ENCODE results near the gene SCAF1. TPM values are rescaled to one million over a fixed set of nuclear protein-coding genes. Genes with fewer than 3 reads are reported as not detected.
A peak's percentile ranks its signal among the peaks of the same experiment; 100 is the strongest.

SCAF1 gene
- total RNA-seq, 1 donor from 2014 or later: 67.9 TPM

DNA sequence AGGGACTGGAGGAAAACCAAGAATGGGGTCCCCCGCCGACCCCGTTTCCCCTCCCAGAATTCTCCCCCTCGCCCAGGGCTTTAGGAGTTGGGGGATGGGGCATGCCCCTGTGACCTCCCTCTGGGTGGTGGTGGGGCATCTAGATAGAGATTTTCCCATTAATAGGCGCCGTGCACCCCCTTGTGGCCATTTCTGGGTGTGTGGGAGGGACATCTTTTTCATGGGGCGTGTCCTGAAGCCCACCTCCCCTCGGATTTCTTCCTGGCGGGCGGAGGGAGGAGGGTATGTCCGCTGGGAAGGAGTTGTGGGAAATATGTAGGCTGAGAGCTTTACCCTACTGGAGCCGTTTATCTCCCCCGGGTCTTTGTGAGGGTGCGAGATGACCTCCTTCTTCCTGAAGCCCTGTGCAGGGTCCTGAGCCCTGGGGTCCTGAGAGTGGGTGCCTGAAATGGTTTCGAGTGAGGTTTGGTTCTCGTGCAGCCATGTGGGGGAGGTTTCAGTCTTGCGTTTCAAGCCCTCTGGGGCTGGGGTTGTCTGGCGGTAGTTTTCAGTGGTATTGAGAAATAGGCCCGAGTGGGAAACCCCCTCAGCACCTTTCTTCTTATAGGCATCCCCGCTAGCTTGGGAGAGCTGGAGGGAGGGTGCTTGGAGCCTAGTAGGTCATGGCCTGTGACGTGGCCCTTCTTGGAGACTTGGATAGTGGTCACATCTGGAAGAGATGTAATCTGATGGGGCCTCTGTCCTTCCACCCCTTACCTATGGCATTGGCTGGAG, 36.1 kb downstream of the SCAF1 start:
- Histone ChIP-seq H3K4me3 (peak overlapping the region; percentile 99), H3K27me3 (no peaks in the 10 kb centered on the region), H3K9me3 (no peaks in the 10 kb centered on the region), H3K27ac (peak overlapping the region; percentile 97), H3K36me3 (peaks cover 21% of the 10 kb centered on the region), H3K4me1 (peaks cover 33% of the 10 kb centered on the region)
- intact Hi-C loops (cut with DNase I): no loop called here
- peak; percentile 4 for ATAC-seq
- peak; percentile 84 for DNase-seq
- TF ChIP-seq, protein P1, sequence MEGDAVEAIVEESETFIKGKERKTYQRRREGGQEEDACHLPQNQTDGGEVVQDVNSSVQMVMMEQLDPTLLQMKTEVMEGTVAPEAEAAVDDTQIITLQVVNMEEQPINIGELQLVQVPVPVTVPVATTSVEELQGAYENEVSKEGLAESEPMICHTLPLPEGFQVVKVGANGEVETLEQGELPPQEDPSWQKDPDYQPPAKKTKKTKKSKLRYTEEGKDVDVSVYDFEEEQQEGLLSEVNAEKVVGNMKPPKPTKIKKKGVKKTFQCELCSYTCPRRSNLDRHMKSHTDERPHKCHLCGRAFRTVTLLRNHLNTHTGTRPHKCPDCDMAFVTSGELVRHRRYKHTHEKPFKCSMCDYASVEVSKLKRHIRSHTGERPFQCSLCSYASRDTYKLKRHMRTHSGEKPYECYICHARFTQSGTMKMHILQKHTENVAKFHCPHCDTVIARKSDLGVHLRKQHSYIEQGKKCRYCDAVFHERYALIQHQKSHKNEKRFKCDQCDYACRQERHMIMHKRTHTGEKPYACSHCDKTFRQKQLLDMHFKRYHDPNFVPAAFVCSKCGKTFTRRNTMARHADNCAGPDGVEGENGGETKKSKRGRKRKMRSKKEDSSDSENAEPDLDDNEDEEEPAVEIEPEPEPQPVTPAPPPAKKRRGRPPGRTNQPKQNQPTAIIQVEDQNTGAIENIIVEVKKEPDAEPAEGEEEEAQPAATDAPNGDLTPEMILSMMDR (IDR thresholded peaks at IDR 0.05): peak; percentile 66

GRCh38 chr19:49678985-49679770, 37.2 kb downstream of the SCAF1 start:
- Histone ChIP-seq H3K27me3 (no peaks in the 10 kb centered on the region), H3K9me3 (no peaks in the 10 kb centered on the region), H3K4me3 (no peak overlapping the region), H3K27ac (no peak overlapping the region), H3K4me1 (peaks cover 33% of the 10 kb centered on the region), H3K36me3 (peaks cover 31% of the 10 kb centered on the region)
- TF ChIP-seq, protein P1 (IDR thresholded peaks at IDR 0.05): no peak
- intact Hi-C loops (cut with DNase I): no loop called here
- DNase-seq (no peak), ATAC-seq (no peak)

DNA sequence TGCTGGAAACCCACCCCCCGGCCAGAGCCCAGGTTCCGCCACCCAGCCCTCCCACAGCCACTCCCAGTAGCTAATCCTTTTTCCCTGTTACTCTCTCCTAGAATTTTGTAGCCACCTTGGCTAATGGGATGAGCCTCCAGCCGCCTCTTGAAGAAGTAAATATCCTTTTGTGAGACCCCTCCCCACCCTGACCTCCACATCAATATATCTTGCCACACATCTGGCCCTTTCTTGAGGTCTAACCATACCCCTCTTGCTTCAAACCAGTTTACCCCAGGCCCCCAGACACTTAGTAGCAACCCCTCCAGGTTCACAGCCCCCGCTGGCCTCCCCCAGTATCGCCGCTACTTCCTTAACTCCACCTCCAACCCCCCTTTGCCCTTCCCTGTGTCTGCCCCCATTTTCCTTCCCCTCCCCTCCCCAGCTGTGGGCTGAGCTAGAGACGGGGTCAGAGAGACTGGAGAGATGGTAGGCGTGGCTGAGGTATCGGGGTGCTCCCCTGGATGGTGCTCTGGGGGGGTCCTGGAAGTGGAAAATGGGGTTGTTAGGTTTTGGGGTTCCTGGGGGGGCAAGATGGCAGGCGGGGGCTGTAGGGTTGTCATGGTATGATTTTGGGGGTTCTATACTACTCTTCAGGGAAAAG, 37.9 kb downstream of the SCAF1 start:
- Histone ChIP-seq H3K36me3 (peaks cover 38% of the 10 kb centered on the region), H3K4me1 (peaks cover 33% of the 10 kb centered on the region), H3K27me3 (no peaks in the 10 kb centered on the region), H3K4me3 (no peak overlapping the region), H3K27ac (peak overlapping the region; percentile 47), H3K9me3 (no peaks in the 10 kb centered on the region)
- intact Hi-C loops (cut with DNase I): no loop called here
- TF ChIP-seq, protein P1 (IDR thresholded peaks at IDR 0.05): no peak
- ATAC-seq (no peak), DNase-seq (no peak)

GRCh38 chr19:49680421-49681351, 38.7 kb downstream of the SCAF1 start:
- DNase-seq (peak; percentile 95), ATAC-seq (peak; percentile 59)
- Histone ChIP-seq H3K4me3 (no peak overlapping the region), H3K27me3 (no peaks in the 10 kb centered on the region), H3K9me3 (no peaks in the 10 kb centered on the region), H3K36me3 (peaks cover 46% of the 10 kb centered on the region), H3K27ac (peak overlapping the region; percentile 47), H3K4me1 (peaks cover 33% of the 10 kb centered on the region)
- TF ChIP-seq, protein P1 (IDR thresholded peaks at IDR 0.05): peak; percentile 99
- intact Hi-C loops (cut with DNase I): no loop called here

- TF ChIP-seq, protein P1 (IDR thresholded peaks at IDR 0.05): no peak
- intact Hi-C loops (cut with DNase I): no loop called here
- no peak for DNase-seq
- Histone ChIP-seq H3K4me1 (peaks cover 27% of the 10 kb centered on the region), H3K36me3 (peaks cover 54% of the 10 kb centered on the region), H3K4me3 (no peak overlapping the region), H3K9me3 (no peaks in the 10 kb centered on the region), H3K27ac (no peak overlapping the region), H3K27me3 (no peaks in the 10 kb centered on the region)
- no peak for ATAC-seq
These were observed 39.8 kb downstream of the SCAF1 start for GRCh38 chr19:49681830-49682229.

Data from upper lobe of right lung (tissue), 1 donor.